Measurements from ENCODE around the gene PLCH2. TPM values are rescaled to one million over a fixed set of nuclear protein-coding genes. Genes with fewer than 3 reads are reported as not detected.

The PLCH2 gene
- total and polyA plus RNA-seq, 11 donors: 0.04 to 1.0 (median 0.35) TPM; not detected in 4

GRCh38 chr1:2529784-2530512 lies 53.9 kb downstream of the PLCH2 start, which contains the start of gene HES5:
HES5 (minus strand) TSS chr1:2530263; CDS start chr1:2530164, 99 bp downstream.
- H3K27ac ChIP-seq: peak within 1 kb of the TSS in 11 of 12 donors; percentile 24 to 92 (median 83)
- peaks cover 0 to 50% (median 0%) of the 10 kb centered on the region in 9 donors for H3K27me3 ChIP-seq
- intact Hi-C loops (cut with DNase I): loop anchor here in 9 of 10 donors (2.0 to 10.0 kb wide), 5 partner anchors 17 to 338 kb away; partner anchors contain the start of genes PEX10 (in 5 of the 9), FAAP20 (in 3 of the 9) and PRXL2B (in 1 of the 9)
- peak within 1 kb of the TSS; percentile 32 to 72 (median 52) for H3K4me3 ChIP-seq
- no peaks in the 10 kb centered on the region for H3K36me3 ChIP-seq
- peak in 2 of 4 donors; percentile 3 to 5 for ATAC-seq
- H3K4me1 ChIP-seq: peaks cover 19 to 65% (median 50%) of the 10 kb centered on the region in 12 donors
- DNase-seq: peak in 4 of 5 donors; percentile 57 to 69 (median 65)
- no peaks in the 10 kb centered on the region for H3K9me3 ChIP-seq
- peak in 1 of 2 donors; percentile 72 for TF ChIP-seq POLR2A (IDR thresholded peaks at IDR 0.05)
- TF ChIP-seq, protein P1, sequence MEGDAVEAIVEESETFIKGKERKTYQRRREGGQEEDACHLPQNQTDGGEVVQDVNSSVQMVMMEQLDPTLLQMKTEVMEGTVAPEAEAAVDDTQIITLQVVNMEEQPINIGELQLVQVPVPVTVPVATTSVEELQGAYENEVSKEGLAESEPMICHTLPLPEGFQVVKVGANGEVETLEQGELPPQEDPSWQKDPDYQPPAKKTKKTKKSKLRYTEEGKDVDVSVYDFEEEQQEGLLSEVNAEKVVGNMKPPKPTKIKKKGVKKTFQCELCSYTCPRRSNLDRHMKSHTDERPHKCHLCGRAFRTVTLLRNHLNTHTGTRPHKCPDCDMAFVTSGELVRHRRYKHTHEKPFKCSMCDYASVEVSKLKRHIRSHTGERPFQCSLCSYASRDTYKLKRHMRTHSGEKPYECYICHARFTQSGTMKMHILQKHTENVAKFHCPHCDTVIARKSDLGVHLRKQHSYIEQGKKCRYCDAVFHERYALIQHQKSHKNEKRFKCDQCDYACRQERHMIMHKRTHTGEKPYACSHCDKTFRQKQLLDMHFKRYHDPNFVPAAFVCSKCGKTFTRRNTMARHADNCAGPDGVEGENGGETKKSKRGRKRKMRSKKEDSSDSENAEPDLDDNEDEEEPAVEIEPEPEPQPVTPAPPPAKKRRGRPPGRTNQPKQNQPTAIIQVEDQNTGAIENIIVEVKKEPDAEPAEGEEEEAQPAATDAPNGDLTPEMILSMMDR (IDR thresholded peaks at IDR 0.05): no peak
- 1 to 3% (median 1%) methylated on average over 8 to 91 of the region's 91 CpGs for WGBS, 4 donors

GRCh38 chr1:2530513-2531361 lies 54.6 kb downstream of the PLCH2 start:
- Histone ChIP-seq H3K27ac (peak overlapping the region in 8 of 12 donors; percentile 12 to 86 (median 80)), H3K4me1 (peaks cover 18 to 63% (median 42%) of the 10 kb centered on the region in 12 donors), H3K4me3 (peak overlapping the region in 11 of 12 donors; percentile 32 to 72 (median 52)), H3K9me3 (no peaks in the 10 kb centered on the region), H3K27me3 (peaks cover 0 to 54% (median 0%) of the 10 kb centered on the region in 9 donors), H3K36me3 (no peaks in the 10 kb centered on the region)
- no peak for ATAC-seq
- TF ChIP-seq POLR2A (IDR thresholded peaks at IDR 0.05): no peak
- TF ChIP-seq, protein P1 (IDR thresholded peaks at IDR 0.05): no peak
- intact Hi-C loops (cut with DNase I): loop anchor here in 1 of 10 donors (2.0 kb wide), 1 partner anchor 16 kb away; no protein-coding TSS in a partner anchor
- 14 to 27% (median 19%) methylated on average over 15 to 30 of the region's 30 CpGs for WGBS, 4 donors
- DNase-seq: no peak

- intact Hi-C loops (cut with DNase I): no loop called here
- 83 to 93% (median 88%) methylated on average over 15 to 23 of the region's 23 CpGs for WGBS, 4 donors
- peaks cover 0 to 57% (median 0%) of the 10 kb centered on the region in 9 donors for H3K27me3 ChIP-seq
Measured at GRCh38 chr1:2532485-2533160, 56.5 kb downstream of the PLCH2 start.

More at GRCh38 chr1:2532485-2533160, 56.5 kb downstream of the PLCH2 start:
- DNase-seq (no peak), ATAC-seq (no peak)
- peaks cover 16 to 51% (median 31%) of the 10 kb centered on the region in 12 donors for H3K4me1 ChIP-seq
- H3K36me3 ChIP-seq: no peaks in the 10 kb centered on the region
- H3K27ac ChIP-seq: no peak overlapping the region
- no peak overlapping the region for H3K4me3 ChIP-seq
- no peaks in the 10 kb centered on the region for H3K9me3 ChIP-seq
- TF ChIP-seq, protein P1 (IDR thresholded peaks at IDR 0.05): no peak
- no peak for TF ChIP-seq POLR2A (IDR thresholded peaks at IDR 0.05)
